Osteocyte (in vitro differentiated cells): ENCODE data around the gene CPEB2. TPM values are rescaled to one million over a fixed set of nuclear protein-coding genes. Genes with fewer than 3 reads are reported as not detected.

Experiments used
- DNase-seq: peaks from one replicate; pipeline ENCODE4 v3.0.0; 2021; ENCODE audit warnings: mixed read lengths; ENCODE audit not compliant: unreplicated experiment; ENCODE audit errors: extremely low spot score
- H3K27ac Mint-ChIP-seq: one replicate; pipeline ENCODE4 v1.8.0; 2021; ENCODE audit warnings: mild to moderate bottlenecking, mixed read lengths; ENCODE audit not compliant: unreplicated experiment
- H3K27me3 Mint-ChIP-seq: one replicate; pipeline ENCODE4 v1.8.0; 2021; ENCODE audit warnings: mixed read lengths; ENCODE audit not compliant: unreplicated experiment
- H3K36me3 Mint-ChIP-seq: one replicate; pipeline ENCODE4 v1.8.0; 2021; ENCODE audit warnings: mixed read lengths; ENCODE audit not compliant: unreplicated experiment
- H3K4me1 Mint-ChIP-seq: one replicate; pipeline ENCODE4 v1.8.0; 2021; ENCODE audit warnings: mixed read lengths; ENCODE audit not compliant: unreplicated experiment
- H3K4me3 Mint-ChIP-seq: one replicate; pipeline ENCODE4 v1.8.0; 2021; ENCODE audit warnings: mild to moderate bottlenecking, moderate library complexity, mixed read lengths; ENCODE audit not compliant: unreplicated experiment
- H3K9me3 Mint-ChIP-seq: one replicate; pipeline ENCODE4 v1.8.0; 2021; ENCODE audit warnings: mixed read lengths; ENCODE audit not compliant: unreplicated experiment
- total RNA-seq: library from RNA; stranded (reverse); gene quantifications from 2 replicates; pipeline ENCODE4 v1.2.1, GENCODE V29; 2021
- TF ChIP-seq, protein P1 (sequence below): fragments of 200-600 bp; sonication (generic); IDR thresholded peaks from 2 replicates; pipeline ENCODE4 v1.5.0; 2021; ENCODE audit warnings: antibody characterized with exemption, mild to moderate bottlenecking, moderate library complexity

Gene CPEB2
- total RNA-seq, 1 donor from 2014 or later, result 65.7 TPM

DNA sequence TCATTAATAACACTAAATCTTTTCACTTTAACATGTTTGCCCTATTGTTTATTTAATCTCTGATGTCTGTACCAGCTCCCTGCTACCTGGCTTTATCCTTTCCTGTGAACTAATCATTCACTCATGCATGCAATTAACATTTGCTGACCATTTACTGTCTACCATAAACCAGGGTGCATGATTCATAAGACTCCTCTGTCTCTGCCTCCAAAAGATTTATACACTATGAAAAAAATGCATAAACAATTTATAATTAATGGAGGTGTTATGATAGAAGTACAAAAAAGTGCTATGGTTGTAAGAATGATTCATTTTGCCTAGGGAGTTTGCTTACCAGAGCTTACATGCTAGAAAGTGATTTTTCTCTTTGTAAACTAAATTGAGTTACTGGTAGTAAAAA, 24.5 kb upstream of the CPEB2 start:
- TF ChIP-seq, protein P1, sequence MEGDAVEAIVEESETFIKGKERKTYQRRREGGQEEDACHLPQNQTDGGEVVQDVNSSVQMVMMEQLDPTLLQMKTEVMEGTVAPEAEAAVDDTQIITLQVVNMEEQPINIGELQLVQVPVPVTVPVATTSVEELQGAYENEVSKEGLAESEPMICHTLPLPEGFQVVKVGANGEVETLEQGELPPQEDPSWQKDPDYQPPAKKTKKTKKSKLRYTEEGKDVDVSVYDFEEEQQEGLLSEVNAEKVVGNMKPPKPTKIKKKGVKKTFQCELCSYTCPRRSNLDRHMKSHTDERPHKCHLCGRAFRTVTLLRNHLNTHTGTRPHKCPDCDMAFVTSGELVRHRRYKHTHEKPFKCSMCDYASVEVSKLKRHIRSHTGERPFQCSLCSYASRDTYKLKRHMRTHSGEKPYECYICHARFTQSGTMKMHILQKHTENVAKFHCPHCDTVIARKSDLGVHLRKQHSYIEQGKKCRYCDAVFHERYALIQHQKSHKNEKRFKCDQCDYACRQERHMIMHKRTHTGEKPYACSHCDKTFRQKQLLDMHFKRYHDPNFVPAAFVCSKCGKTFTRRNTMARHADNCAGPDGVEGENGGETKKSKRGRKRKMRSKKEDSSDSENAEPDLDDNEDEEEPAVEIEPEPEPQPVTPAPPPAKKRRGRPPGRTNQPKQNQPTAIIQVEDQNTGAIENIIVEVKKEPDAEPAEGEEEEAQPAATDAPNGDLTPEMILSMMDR, result no peak
- Mint-ChIP-seq H3K27me3 (peaks cover 19% of the 10 kb centered on the region), H3K9me3 (peaks cover 7% of the 10 kb centered on the region), H3K36me3 (no peaks in the 10 kb centered on the region), H3K4me3 (no peak overlapping the region), H3K27ac (no peak overlapping the region), H3K4me1 (no peaks in the 10 kb centered on the region)
- DNase-seq, result no peak

DNA sequence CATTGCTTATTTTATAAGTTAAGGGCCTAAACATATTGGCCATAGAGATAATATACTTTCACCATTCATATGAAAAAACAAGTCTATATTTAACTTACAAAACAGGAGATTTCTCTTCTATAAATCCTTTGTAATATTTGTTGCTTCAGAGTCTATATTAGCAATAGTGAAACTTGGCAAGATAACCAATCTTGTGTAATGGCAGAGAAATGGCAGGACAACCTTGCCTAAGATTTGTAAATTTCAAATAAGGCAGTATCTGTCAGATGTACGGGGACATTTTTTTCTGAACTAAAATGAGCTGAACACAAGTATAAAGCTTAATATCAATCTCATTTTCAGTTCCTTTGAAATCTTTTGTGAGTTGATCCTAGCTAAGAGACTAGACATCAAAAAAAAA, 17.8 kb upstream of the CPEB2 start:
- Mint-ChIP-seq H3K27ac (no peak overlapping the region), H3K9me3 (no peaks in the 10 kb centered on the region), H3K4me3 (no peak overlapping the region), H3K27me3 (peaks cover 43% of the 10 kb centered on the region), H3K36me3 (no peaks in the 10 kb centered on the region), H3K4me1 (no peaks in the 10 kb centered on the region)
- TF ChIP-seq, protein P1, result no peak
- DNase-seq, result no peak

DNA sequence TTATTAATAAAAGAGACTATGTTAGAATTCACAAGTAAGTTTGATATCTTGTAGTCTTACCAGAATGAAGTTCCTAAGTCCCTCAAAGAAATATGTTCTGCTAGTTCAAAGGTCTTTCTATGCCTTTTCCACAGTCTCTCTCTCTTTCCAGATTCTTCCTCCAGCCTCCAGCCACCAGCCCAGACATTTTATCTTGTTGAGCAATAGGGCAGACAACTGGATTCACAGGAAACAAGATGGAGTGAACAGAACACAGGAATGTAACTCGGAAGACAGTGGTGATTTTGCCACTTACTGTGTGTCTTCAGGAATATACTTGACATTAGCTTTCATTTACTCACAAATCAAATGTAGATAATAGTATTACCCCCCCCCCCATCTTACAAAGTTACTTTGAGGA, 17.1 kb upstream of the CPEB2 start:
- Mint-ChIP-seq H3K9me3 (no peaks in the 10 kb centered on the region), H3K27me3 (peaks cover 42% of the 10 kb centered on the region), H3K4me3 (no peak overlapping the region), H3K27ac (no peak overlapping the region), H3K36me3 (no peaks in the 10 kb centered on the region), H3K4me1 (no peaks in the 10 kb centered on the region)
- TF ChIP-seq, protein P1, result no peak
- no peak for DNase-seq

DNA sequence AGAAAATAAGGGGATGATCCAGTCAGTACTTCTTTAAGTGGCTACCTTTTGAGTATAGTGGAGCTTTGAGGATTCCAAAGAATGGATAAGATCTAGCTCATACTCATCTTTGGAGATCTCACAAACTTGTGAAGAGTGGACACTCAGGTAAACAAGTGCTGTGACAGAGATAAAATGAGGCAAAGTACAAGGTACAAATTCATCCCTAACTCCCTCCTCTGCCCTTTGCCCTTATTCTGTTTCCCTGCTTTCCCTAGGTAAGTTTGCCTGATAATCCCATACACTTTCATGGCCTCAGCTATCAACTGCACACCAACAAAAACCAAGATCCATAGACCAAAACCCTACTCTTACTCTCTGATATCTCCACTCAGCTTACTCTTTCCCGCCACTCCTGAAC, 16.4 kb upstream of the CPEB2 start:
- no peak for DNase-seq
- Mint-ChIP-seq H3K4me1 (no peaks in the 10 kb centered on the region), H3K4me3 (no peak overlapping the region), H3K9me3 (no peaks in the 10 kb centered on the region), H3K36me3 (no peaks in the 10 kb centered on the region), H3K27ac (no peak overlapping the region), H3K27me3 (peaks cover 43% of the 10 kb centered on the region)
- TF ChIP-seq, protein P1, result no peak

DNA sequence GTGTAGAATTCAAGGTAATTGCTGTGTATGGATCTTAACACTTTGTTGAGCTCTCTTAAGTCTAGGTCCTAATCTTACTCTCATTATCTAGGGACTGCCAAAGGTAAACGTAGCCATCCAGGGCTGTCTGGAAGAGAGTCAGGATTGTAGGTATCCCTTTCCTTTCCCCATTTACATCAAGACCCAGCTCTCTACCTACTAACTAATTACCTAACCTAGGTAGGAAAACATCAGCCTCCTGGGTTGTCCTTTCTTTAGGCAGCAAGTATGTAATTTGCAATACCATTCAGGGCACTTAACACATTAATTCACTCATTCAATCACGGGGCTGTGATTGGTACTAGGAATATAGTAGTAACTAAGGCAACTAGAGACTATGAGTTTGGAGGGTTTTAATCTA, 15.2 kb upstream of the CPEB2 start:
- H3K9me3 Mint-ChIP-seq, result no peaks in the 10 kb centered on the region

More for the DNA sequence above, 15.2 kb upstream of the CPEB2 start:
- no peak overlapping the region for H3K27ac Mint-ChIP-seq
- H3K27me3 Mint-ChIP-seq, result peaks cover 54% of the 10 kb centered on the region
- H3K4me1 Mint-ChIP-seq, result no peaks in the 10 kb centered on the region
- no peak overlapping the region for H3K4me3 Mint-ChIP-seq
- TF ChIP-seq, protein P1, result no peak
- no peaks in the 10 kb centered on the region for H3K36me3 Mint-ChIP-seq
- no peak for DNase-seq
